Measurements from ENCODE around the gene ABHD12. TPM values are rescaled to one million over a fixed set of nuclear protein-coding genes. Genes with fewer than 3 reads are reported as not detected.

Gene ABHD12
- total and polyA plus RNA-seq, 11 donors: 15.6 to 43.8 (median 26.5) TPM

DNA sequence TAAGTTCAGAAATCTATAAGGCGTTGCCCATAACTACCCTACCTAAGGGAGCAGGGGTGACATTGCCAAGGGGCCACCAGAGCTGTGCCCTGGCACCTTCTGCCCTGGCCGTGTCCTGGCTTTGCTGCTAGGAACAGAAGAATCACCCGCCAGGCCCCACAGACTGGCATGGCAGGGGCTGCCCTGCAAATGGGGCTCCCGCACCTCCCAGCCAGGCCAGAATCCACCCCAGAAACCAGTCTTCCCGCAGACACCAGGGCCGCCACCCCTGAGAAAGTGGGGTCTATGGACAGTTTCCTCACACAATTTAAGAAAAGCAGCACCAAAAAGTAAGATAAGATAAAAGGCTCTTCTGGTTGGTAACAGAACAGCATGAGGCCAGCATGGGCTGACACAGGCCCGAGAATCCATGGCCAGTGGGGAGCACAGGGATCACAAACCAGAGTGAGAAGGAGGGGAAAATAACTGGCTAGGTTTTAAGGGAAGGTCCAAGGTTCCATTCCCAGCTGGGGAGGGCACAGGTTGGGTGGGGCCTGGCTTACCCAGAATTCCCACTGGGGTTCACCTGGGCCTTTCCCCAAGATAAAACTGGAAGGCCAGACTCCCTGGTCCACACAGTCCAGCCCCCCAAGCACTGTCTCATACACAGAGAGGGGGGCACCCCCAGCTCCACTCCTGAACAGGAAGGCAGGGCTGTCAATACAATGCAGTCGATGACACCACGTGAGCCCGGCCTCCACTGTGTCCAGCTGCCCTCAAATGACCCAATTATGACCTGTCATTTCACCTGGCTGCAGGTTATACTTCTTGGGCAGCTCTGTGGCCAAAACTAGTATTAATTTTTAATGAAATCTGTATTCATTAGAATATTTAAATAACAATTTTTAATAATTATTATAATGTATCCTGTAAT lies 83.4 kb downstream of the ABHD12 start:
- peaks cover 0 to 34% (median 19%) of the 10 kb centered on the region in 9 donors for H3K36me3 ChIP-seq
- no peak overlapping the region for H3K27ac ChIP-seq
- no peaks in the 10 kb centered on the region for H3K9me3 ChIP-seq
- ATAC-seq (no peak), DNase-seq (peak in 1 of 5 donors; percentile 54)
- no peak overlapping the region for H3K4me3 ChIP-seq
- TF ChIP-seq CTCF (IDR thresholded peaks at IDR 0.05) (no peak), POLR2A (IDR thresholded peaks at IDR 0.05) (no peak)
- 85 to 92% (median 89%) methylated on average over 8 to 10 of the region's 10 CpGs for WGBS, 4 donors
- H3K27me3 ChIP-seq: no peaks in the 10 kb centered on the region
- peaks cover 0 to 30% (median 24%) of the 10 kb centered on the region in 12 donors for H3K4me1 ChIP-seq
- intact Hi-C loops (cut with DNase I): loop anchor here in 1 of 10 donors (5.0 kb wide), 1 partner anchor 85 kb away; the partner anchor contains the start of gene ABHD12

DNA sequence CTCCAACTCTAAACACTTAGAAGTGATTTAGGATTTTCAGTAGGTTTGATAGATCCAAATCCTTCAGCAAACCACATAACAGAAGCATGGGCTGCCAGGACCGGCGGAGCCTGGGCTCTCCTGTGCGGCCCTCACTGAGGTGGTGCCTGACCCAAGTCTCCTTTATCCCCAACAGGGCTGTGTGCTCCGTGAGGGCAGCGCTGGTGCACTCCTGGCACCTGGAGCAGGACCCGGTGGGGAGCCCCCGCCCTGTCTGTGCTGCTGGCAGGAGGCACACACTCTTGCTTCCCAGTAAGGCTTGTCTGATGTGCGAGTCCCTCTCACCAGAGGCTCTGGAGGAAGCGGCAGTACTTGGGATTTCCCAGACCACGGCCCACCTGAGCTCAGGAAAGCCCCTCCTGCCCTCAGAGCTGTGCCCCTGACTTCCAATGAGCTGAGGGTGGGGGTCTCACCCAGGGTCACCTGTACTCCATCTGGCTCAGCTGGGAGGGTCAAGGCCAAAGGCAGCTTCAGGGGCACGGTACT lies 86.5 kb downstream of the ABHD12 start:
- DNase-seq: peak in 1 of 5 donors; percentile 27
- no peak for TF ChIP-seq CTCF (IDR thresholded peaks at IDR 0.05)
- no peak for TF ChIP-seq POLR2A (IDR thresholded peaks at IDR 0.05)
- WGBS, 4 donors: 87 to 88% (median 87%) methylated on average over 8 to 11 of the region's 11 CpGs
- no peak for ATAC-seq
- intact Hi-C loops (cut with DNase I): loop anchor here in 1 of 10 donors (5.0 kb wide), 1 partner anchor 93 kb away; no protein-coding TSS in a partner anchor
- Histone ChIP-seq H3K4me1 (peaks cover 0 to 5% (median 0%) of the 10 kb centered on the region in 12 donors), H3K27ac (no peak overlapping the region), H3K27me3 (no peaks in the 10 kb centered on the region), H3K9me3 (no peaks in the 10 kb centered on the region), H3K36me3 (peaks cover 0 to 47% (median 25%) of the 10 kb centered on the region in 9 donors), H3K4me3 (no peak overlapping the region)

DNA sequence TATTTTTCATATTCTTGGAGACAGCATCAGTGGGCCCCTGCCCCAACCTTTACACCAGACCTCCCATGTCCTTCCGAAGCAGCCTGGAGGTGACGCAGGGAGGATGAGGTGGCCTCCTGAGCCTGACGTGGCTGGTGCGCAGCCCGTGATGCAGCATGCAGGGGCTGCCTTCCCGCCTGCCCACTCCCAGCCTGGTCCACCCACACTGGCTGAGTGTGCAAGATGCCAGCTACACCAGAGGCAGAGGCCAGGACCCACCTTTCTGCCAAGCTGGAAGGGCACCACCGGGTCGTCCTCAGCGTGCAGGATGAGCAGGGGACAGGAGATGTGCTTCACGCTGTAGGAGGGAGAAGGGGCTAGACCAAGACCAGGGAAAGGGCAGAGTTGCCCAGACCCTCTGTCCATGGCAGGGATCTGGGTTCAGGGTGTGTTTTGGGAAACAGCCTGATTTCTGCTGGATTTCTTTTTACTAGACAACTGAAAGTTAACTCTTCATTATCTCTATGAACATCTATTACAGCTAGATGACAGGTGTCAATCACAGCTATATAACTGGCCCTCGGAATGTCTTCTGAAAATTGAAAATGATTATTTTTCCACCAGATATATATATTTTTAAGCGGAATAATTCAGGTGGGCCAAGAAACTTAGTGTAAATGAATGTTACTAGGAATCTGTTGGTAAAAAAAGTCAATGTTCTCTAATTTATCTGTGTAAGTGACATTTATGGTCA lies 87.2 kb downstream of the ABHD12 start:
- intact Hi-C loops (cut with DNase I): loop anchor here in 1 of 10 donors (5.0 kb wide), 1 partner anchor 94 kb away; no protein-coding TSS in a partner anchor
- peak in 1 of 5 donors; percentile 21 for DNase-seq
- Histone ChIP-seq H3K27me3 (no peaks in the 10 kb centered on the region), H3K27ac (no peak overlapping the region), H3K4me1 (peaks cover 0 to 5% (median 0%) of the 10 kb centered on the region in 12 donors), H3K9me3 (no peaks in the 10 kb centered on the region), H3K36me3 (peaks cover 0 to 53% (median 29%) of the 10 kb centered on the region in 9 donors), H3K4me3 (no peak overlapping the region)
- TF ChIP-seq CTCF (IDR thresholded peaks at IDR 0.05) (no peak), POLR2A (IDR thresholded peaks at IDR 0.05) (no peak)
- ATAC-seq: peak in 1 of 4 donors; percentile 1
- WGBS, 4 donors: 82 to 89% (median 86%) methylated on average over 11 to 12 of the region's 12 CpGs

All from heart left ventricle (tissue), 16 donors.